Endodermal cell (in vitro differentiated cells): ENCODE results near the gene PCBP3. TPM values are rescaled to one million over a fixed set of nuclear protein-coding genes. Genes with fewer than 3 reads are reported as not detected.
A peak's percentile ranks its signal among the peaks of the same experiment; 100 is the strongest.

ENCODE experiments used
- DNase-seq: peaks from one replicate; pipeline ENCODE4 v3.0.0-alpha.2; 2017
- H3K27ac ChIP-seq: 2 replicates; pipeline ENCODE4 v1.5.1; 2013; ENCODE audit warnings: mild to moderate bottlenecking, low read depth, low read length, moderate library complexity
- H3K27me3 ChIP-seq: 2 replicates; pipeline ENCODE4 v1.6.1; 2013; ENCODE audit warnings: mild to moderate bottlenecking, low read length, moderate library complexity; ENCODE audit not compliant: insufficient read depth, control insufficient read depth, poor library complexity, severe bottlenecking
- H3K36me3 ChIP-seq: 2 replicates; pipeline ENCODE4 v1.7.0; 2013; ENCODE audit warnings: mild to moderate bottlenecking, low read length, moderate library complexity; ENCODE audit not compliant: control insufficient read depth, insufficient read depth
- H3K4me1 ChIP-seq: one replicate; pipeline ENCODE4 v1.7.0; 2013; ENCODE audit warnings: low read length; ENCODE audit not compliant: control insufficient read depth, insufficient read depth
- H3K4me3 ChIP-seq: 2 replicates; pipeline ENCODE4 v1.5.1; 2013; ENCODE audit warnings: mild to moderate bottlenecking, low read length, moderate library complexity
- H3K9ac ChIP-seq: 2 replicates; pipeline ENCODE4 v1.6.1; 2013; ENCODE audit warnings: mild to moderate bottlenecking, low read length, moderate library complexity; ENCODE audit not compliant: poor library complexity, severe bottlenecking; ENCODE audit errors: extremely low read depth
- H3K9me3 ChIP-seq: 2 replicates; pipeline ENCODE4 v1.6.1; 2013; ENCODE audit warnings: mild to moderate bottlenecking, low read length, moderate library complexity; ENCODE audit not compliant: control insufficient read depth
- H3K27ac Mint-ChIP-seq: 2 replicates; pipeline ENCODE4 v1.8.0; 2020; ENCODE audit warnings: mixed read lengths
- H3K27me3 Mint-ChIP-seq: 2 replicates; pipeline ENCODE4 v1.8.0; 2021; ENCODE audit warnings: mild to moderate bottlenecking, mixed read lengths; ENCODE audit not compliant: insufficient read depth
- H3K36me3 Mint-ChIP-seq: 2 replicates; pipeline ENCODE4 v1.8.0; 2020; ENCODE audit warnings: low read depth, mixed read lengths
- H3K4me1 Mint-ChIP-seq: 2 replicates; pipeline ENCODE4 v1.8.0; 2020; ENCODE audit warnings: mixed read lengths
- H3K4me3 Mint-ChIP-seq: 2 replicates; pipeline ENCODE4 v1.8.0; 2020; ENCODE audit warnings: mild to moderate bottlenecking, moderate library complexity, mixed read lengths
- H3K9me3 Mint-ChIP-seq: 2 replicates; pipeline ENCODE4 v1.8.0; 2020; ENCODE audit warnings: mild to moderate bottlenecking, mixed read lengths
- WGBS, 2 experiments: methylation state at CpG; one replicate each; pipeline versions ENCODE4 v1.1.5 to v1.1.7; 2013; ENCODE audit warnings: missing lambda C conversion rate in 2 of 2, mixed read lengths in 1 of 2; ENCODE audit not compliant: insufficient coverage in 1 of 2, insufficient read length in 1 of 2; 5-methylcytosine and 5-hydroxymethylcytosine counted together
- total RNA-seq, 2 donors: library from RNA; stranded (reverse); fragmentation: NEBNext Ultra II Directional in 1 of 2; extraction: Animal tissue kit (Norgen Biotek cat#: 25700) in 1 of 2; gene quantifications; 2 replicates in 1 of 2; 3 replicates in 1 of 2; pipeline ENCODE4 v1.2.1, GENCODE V29; 2021
- TF ChIP-seq, protein P1 (sequence below): fragments of 200-600 bp; sonication (generic); conservative IDR thresholded peaks from 2 replicates; pipeline ENCODE4 v1.5.0; 2021; ENCODE audit warnings: antibody characterized with exemption, mild to moderate bottlenecking

PCBP3 gene
- total RNA-seq, 2 donors from 2014 or later = 2.1 to 10.6 TPM

DNA sequence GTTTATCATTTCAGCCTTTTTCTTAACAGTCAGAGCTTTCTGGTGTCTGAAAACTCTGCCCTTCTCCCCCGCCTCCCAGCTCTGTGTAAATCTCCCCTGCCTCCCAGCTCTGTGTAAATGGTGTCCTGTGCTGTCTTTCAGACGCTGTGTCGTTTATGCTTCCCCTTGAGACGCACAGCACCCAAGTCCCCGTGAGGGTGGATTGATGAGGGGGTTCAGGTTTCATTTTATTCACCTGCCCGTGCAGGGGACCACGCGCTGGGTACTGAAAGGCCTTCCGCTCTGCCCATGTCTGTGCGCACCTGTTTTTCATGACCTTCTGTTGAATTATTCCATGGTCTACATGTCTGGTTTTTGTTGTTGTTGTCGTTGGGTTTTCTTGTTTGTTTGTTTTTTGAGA is 229.9 kb downstream of the PCBP3 start:
- WGBS, 2 experiments = 96 to 97% methylated on average over 7 to 10 of the region's 11 CpGs
- H3K27me3 ChIP-seq = no peaks in the 10 kb centered on the region
- Mint-ChIP-seq H3K4me1 (no peaks in the 10 kb centered on the region), H3K4me3 (no peak overlapping the region), H3K27me3 (no peaks in the 10 kb centered on the region), H3K36me3 (no peaks in the 10 kb centered on the region), H3K27ac (no peak overlapping the region), H3K9me3 (no peaks in the 10 kb centered on the region)
- H3K4me1 ChIP-seq = no peaks in the 10 kb centered on the region
- no peak overlapping the region for H3K4me3 ChIP-seq
- no peaks in the 10 kb centered on the region for H3K9me3 ChIP-seq
- no peak overlapping the region for H3K9ac ChIP-seq
- DNase-seq = no peak
- TF ChIP-seq, protein P1, sequence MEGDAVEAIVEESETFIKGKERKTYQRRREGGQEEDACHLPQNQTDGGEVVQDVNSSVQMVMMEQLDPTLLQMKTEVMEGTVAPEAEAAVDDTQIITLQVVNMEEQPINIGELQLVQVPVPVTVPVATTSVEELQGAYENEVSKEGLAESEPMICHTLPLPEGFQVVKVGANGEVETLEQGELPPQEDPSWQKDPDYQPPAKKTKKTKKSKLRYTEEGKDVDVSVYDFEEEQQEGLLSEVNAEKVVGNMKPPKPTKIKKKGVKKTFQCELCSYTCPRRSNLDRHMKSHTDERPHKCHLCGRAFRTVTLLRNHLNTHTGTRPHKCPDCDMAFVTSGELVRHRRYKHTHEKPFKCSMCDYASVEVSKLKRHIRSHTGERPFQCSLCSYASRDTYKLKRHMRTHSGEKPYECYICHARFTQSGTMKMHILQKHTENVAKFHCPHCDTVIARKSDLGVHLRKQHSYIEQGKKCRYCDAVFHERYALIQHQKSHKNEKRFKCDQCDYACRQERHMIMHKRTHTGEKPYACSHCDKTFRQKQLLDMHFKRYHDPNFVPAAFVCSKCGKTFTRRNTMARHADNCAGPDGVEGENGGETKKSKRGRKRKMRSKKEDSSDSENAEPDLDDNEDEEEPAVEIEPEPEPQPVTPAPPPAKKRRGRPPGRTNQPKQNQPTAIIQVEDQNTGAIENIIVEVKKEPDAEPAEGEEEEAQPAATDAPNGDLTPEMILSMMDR = no peak
- no peak overlapping the region for H3K27ac ChIP-seq
- H3K36me3 ChIP-seq = no peaks in the 10 kb centered on the region

DNA sequence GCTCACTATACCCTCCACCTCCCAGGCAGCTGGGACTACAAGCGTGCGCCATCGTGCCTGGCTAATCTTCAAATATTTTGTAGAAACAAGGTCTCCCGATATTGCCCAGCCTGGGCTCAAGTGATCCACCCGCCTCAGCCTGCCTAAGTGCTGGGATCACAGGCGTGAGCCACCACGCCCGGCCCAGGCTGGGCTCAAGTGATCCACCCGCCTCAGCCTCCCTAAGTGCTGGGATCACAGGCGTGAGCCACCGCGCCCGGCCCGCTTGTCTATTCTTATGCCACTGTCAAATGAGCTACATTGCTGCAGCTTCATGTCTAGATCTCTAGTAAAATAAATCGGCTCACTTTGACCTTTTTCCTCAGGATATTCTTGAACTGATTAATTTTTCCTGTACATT is 230.3 kb downstream of the PCBP3 start:
- Histone ChIP-seq H3K9me3 (no peaks in the 10 kb centered on the region), H3K4me1 (no peaks in the 10 kb centered on the region), H3K27me3 (no peaks in the 10 kb centered on the region), H3K27ac (no peak overlapping the region), H3K36me3 (no peaks in the 10 kb centered on the region), H3K9ac (no peak overlapping the region), H3K4me3 (no peak overlapping the region)
- WGBS, 2 experiments = 93 to 97% methylated on average over 14 to 15 of the region's 15 CpGs
- no peaks in the 10 kb centered on the region for H3K27me3 Mint-ChIP-seq
- no peaks in the 10 kb centered on the region for H3K9me3 Mint-ChIP-seq
- no peak overlapping the region for H3K4me3 Mint-ChIP-seq
- no peaks in the 10 kb centered on the region for H3K36me3 Mint-ChIP-seq
- no peak overlapping the region for H3K27ac Mint-ChIP-seq
- no peak for DNase-seq
- TF ChIP-seq, protein P1 = no peak
- H3K4me1 Mint-ChIP-seq = no peaks in the 10 kb centered on the region

- Mint-ChIP-seq H3K27ac (peak overlapping the region; percentile 39), H3K9me3 (no peaks in the 10 kb centered on the region), H3K4me1 (no peaks in the 10 kb centered on the region), H3K36me3 (no peaks in the 10 kb centered on the region), H3K4me3 (no peak overlapping the region), H3K27me3 (no peaks in the 10 kb centered on the region)
- WGBS, 2 experiments = 90 to 92% methylated on average over 20 to 33 of the region's 33 CpGs
- H3K27me3 ChIP-seq = no peaks in the 10 kb centered on the region
- no peak overlapping the region for H3K9ac ChIP-seq
- H3K4me3 ChIP-seq = no peak overlapping the region
- no peaks in the 10 kb centered on the region for H3K36me3 ChIP-seq
- TF ChIP-seq, protein P1 = no peak
- H3K4me1 ChIP-seq = no peaks in the 10 kb centered on the region
- H3K9me3 ChIP-seq = no peaks in the 10 kb centered on the region
- H3K27ac ChIP-seq = no peak overlapping the region
- DNase-seq = no peak
Measured at GRCh38 chr21:45874716-45875415, 231.3 kb downstream of the PCBP3 start.
